Stimulated activated naive CD8-positive, alpha-beta T cell treated with anti-CD3 and anti-CD28 coated beads, Interleukin-15, amount 100 ng/mL, for 72 hours (primary cell): ENCODE data around the gene COG4.

Experiments used
- ATAC-seq: fragments of 150-1000 bp; cut with Tn5 transposase; 2 replicates; pipeline ENCODE4 v1.10.0; 2021; ENCODE audit warnings: mild to moderate bottlenecking, moderate library complexity
- DNase-seq, 2 donors: peaks; one replicate each; pipeline ENCODE4 v3.0.0; 2021 to 2022
- H3K27ac Mint-ChIP-seq, 2 donors: one replicate each; pipeline ENCODE4 v1.8.0; 2022; ENCODE audit warnings: mild to moderate bottlenecking in 2 of 2, mixed read lengths in 2 of 2, moderate library complexity in 2 of 2
- H3K27me3 Mint-ChIP-seq: one replicate; pipeline ENCODE4 v1.8.0; 2022; ENCODE audit warnings: mixed read lengths
- H3K4me1 Mint-ChIP-seq: one replicate; pipeline ENCODE4 v1.8.0; 2022; ENCODE audit warnings: mild to moderate bottlenecking, mixed read lengths
- H3K4me3 Mint-ChIP-seq, 2 donors: one replicate each; pipeline ENCODE4 v1.8.0; 2022; ENCODE audit warnings: mild to moderate bottlenecking in 2 of 2, mixed read lengths in 2 of 2, moderate library complexity in 1 of 2
- H3K9me3 Mint-ChIP-seq, 2 donors: one replicate each; pipeline ENCODE4 v1.8.0; 2022; ENCODE audit warnings: mixed read lengths in 2 of 2

COG4 gene

GRCh38 chr16:70438969-70439862 is 84.1 kb downstream of the COG4 start, which contains the start of gene ST3GAL2:
TSS of gene ST3GAL2 (minus strand) at chr16:70439100. CDS start at chr16:70398530, 40,570 bp downstream.
- H3K9me3 Mint-ChIP-seq = no peaks in the 10 kb centered on the region
- H3K27ac Mint-ChIP-seq = peak within 1 kb of the TSS; percentile 94 to 95

DNA sequence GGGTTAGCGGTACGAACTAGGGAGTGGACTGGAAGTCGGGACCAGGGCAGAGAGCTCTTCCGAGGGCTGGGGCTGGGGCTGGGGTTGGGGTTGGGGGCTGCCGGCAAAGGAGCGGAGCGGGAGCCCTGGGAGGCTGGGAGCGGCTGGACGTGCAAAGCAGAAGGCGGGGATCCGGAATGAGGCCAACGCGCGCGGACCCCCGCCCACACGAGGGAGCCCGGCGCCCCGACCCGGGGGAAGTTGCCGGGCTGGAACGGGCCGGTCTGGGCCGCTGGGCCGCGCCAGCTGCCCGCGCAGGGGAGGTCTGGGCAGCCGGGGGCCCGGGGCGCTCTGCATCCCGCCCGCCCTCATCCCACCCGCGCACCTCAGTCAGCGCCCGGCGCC is 84.8 kb downstream of the COG4 start:
- peak overlapping the region; percentile 96 to 98 for H3K4me3 Mint-ChIP-seq
- H3K27me3 Mint-ChIP-seq = no peaks in the 10 kb centered on the region
- DNase-seq = peak in 1 of 2 donors; percentile 14
- H3K4me1 Mint-ChIP-seq = peaks cover 45% of the 10 kb centered on the region
- no peaks in the 10 kb centered on the region for H3K9me3 Mint-ChIP-seq
- ATAC-seq = peak; percentile 10
- H3K27ac Mint-ChIP-seq = peak overlapping the region; percentile 93

More at GRCh38 chr16:70438969-70439862, 84.1 kb downstream of the COG4 start, which contains the start of gene ST3GAL2:
- Mint-ChIP-seq H3K27me3 (no peaks in the 10 kb centered on the region), H3K4me3 (peak within 1 kb of the TSS; percentile 96 to 98), H3K4me1 (peaks cover 39% of the 10 kb centered on the region)
- ATAC-seq (peak; percentile 97), DNase-seq (peak; percentile 91 to 94)

DNA sequence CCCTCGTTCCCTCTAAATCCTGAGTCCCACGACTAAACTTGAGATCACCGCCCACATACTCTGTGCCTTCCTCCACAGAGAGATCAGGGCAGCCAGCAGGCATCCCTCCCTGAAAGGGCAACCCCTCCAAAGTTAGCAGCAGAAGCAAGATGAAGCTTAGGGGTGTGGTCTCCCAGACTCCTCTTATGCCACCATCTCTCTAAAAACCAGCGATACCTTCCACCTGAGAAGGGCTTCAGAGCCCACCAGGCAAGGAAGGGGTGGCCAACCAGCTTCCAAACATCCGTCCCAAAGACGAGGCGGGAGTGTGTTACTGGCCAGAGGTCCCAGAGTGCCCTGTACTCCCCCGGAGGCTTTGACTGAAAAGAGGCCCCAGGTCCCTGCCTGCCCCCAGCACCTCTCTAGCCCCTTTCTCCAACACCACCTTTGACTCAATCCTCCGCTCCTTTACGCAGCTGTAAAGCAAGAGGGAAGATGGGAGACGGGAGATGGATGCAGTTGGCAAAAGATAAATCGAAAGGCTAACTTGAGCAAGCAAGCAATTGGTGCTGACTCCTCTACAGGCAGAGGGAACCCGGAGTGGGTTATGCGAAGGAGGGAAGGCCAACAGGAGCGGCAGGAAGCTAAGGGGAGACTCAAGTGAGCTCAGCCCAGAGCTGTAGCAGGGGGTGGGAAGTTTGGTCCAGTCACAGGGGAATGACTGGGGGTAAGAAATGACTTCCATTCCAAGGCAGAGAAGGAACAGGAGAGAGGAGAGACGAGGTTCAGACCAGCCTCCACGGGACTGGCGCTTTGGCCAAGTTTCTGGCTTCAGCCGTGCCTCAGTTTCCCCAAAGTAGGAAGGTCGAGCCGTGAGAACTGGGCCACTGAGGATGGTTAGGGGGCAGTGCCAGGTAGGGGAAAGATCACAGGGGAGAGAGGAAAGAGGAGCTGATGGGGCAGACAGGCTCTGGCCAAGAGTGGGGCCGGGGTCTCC is 85.5 kb downstream of the COG4 start:
- Mint-ChIP-seq H3K4me3 (peak overlapping the region; percentile 96 to 98), H3K4me1 (peaks cover 52% of the 10 kb centered on the region), H3K9me3 (no peaks in the 10 kb centered on the region), H3K27me3 (no peaks in the 10 kb centered on the region), H3K27ac (peak overlapping the region; percentile 93)
- no peak for ATAC-seq
- peak in 1 of 2 donors; percentile 25 for DNase-seq

DNA sequence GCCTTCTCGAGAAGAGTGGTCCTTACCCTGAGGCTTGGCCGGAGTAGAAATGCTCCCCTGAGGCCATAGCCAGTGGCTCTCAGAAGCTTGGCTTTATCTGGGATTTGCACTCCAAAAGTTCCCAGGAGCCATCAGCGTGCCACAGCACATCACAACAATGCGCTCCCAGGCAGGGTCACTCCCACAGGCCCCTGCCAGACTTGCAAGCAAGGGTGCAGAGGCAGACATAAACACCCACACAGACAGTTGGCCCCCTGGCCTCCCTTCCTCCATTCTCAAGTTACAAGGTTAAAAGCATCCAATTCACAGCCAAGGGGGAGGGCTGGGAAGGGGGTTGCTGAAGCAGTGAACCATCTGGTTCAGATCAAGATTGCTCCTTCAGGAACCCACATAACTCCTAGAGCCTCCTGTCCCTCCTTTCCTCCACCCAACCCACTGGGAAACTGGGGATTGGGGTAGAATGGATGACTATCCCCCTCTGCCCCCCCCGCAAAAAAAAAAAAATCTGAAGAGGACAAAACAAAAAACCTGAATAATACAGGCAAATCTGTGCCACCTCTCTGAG is 86.3 kb downstream of the COG4 start:
- H3K4me3 Mint-ChIP-seq = peak overlapping the region; percentile 96 to 98
- no peak for DNase-seq
- no peak for ATAC-seq
- no peak overlapping the region for H3K27ac Mint-ChIP-seq
- H3K9me3 Mint-ChIP-seq = no peaks in the 10 kb centered on the region
- no peaks in the 10 kb centered on the region for H3K27me3 Mint-ChIP-seq
- H3K4me1 Mint-ChIP-seq = peaks cover 60% of the 10 kb centered on the region

DNA sequence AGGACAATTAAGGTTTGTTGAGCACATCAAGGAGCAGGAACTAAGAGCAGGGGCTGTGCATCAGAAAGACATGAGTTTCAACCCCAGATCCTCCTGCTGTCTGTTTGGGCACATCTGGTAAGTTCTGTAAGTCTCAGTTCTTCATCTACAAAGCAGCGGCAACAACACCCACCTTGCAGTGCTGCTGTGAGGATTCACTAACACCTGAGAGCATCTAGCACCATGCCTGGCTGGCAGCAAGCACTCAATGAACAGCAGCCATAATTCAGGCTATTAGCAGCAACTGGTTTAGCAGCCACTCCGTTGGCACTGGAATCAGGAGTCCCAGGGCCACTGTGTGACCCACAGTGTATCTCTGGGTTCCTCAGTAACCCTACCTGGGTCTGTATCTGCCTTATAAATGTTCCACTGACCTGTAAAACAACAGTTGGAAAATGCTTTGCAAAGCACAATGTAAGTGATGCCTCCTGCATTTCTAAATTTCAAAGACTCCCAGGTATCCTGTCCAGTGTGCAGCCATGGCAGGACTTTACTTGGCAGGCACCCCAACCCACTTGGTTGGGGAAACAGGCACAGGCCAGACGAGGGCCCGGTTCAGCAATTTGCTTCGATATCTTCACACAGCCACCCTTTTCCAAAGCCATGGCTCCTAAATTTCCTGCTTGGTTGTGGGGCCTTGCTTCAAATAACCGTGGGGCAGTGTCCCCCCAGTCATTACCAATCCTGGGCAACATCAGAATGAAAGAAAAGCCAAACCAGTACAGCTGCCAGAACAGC is 88.7 kb downstream of the COG4 start:
- Mint-ChIP-seq H3K4me1 (peaks cover 78% of the 10 kb centered on the region), H3K27me3 (no peaks in the 10 kb centered on the region), H3K9me3 (no peaks in the 10 kb centered on the region), H3K27ac (no peak overlapping the region), H3K4me3 (no peak overlapping the region)
- ATAC-seq (no peak), DNase-seq (no peak)

- no peak for DNase-seq
- no peak overlapping the region for H3K4me3 Mint-ChIP-seq
- ATAC-seq = no peak
- H3K9me3 Mint-ChIP-seq = no peaks in the 10 kb centered on the region
- H3K27ac Mint-ChIP-seq = peak overlapping the region; percentile 10 to 72
- peaks cover 83% of the 10 kb centered on the region for H3K4me1 Mint-ChIP-seq
- H3K27me3 Mint-ChIP-seq = no peaks in the 10 kb centered on the region
Measured at GRCh38 chr16:70433458-70434103, 89.8 kb downstream of the COG4 start.

GRCh38 chr16:70432723-70433457 is 90.5 kb downstream of the COG4 start:
- Mint-ChIP-seq H3K27ac (peak overlapping the region; percentile 31 to 34), H3K9me3 (no peaks in the 10 kb centered on the region), H3K4me3 (peak overlapping the region in 1 of 2 donors; percentile 20), H3K4me1 (peaks cover 90% of the 10 kb centered on the region), H3K27me3 (no peaks in the 10 kb centered on the region)
- ATAC-seq = no peak
- DNase-seq = no peak

GRCh38 chr16:70432356-70432722 is 91.0 kb downstream of the COG4 start:
- Mint-ChIP-seq H3K27ac (no peak overlapping the region), H3K27me3 (no peaks in the 10 kb centered on the region), H3K4me3 (peak overlapping the region in 1 of 2 donors; percentile 10), H3K4me1 (peaks cover 90% of the 10 kb centered on the region), H3K9me3 (no peaks in the 10 kb centered on the region)
- DNase-seq (no peak), ATAC-seq (no peak)

DNA sequence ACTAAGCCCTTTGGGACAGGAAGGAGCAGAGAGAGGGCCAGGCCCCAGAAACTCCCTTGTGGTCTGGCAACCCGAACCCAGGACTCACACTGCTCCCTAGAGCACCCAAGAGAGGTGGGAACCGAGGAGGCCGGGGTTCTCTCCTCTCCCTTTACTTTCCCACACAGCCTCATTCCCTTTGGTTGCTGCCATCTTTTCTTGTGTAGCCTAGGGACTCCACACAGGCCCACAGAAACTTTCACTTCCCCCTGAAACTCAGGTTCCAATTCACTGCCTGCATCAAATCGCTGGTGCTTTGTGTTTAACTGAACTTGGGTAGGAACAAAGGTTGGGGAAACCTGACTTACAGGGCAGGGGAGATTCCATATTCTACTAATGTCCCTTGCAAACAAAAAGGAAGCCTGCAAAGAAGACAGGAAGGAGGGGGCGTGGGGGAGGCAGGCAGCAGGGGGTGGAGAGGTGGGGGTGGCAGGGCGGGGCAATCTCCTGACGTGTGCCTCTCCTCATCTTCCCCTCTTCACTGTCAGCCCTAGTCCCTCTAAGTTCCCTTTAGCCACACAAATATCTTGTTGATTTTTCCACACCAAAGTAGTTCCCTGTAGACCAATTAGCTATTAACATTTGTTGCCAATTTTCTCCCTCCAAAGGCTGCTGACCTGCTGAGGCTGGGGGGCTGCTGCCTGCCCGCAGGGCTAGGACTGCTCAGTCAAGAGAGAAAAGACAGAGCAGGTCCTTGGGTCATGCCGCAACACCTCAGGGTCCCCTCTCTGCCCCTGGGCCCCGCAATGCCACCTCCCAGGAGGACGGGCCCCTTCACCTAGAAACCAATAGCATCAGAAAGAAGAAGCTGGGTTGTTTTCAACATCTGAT is 92.5 kb downstream of the COG4 start:
- Mint-ChIP-seq H3K9me3 (no peaks in the 10 kb centered on the region), H3K4me1 (peaks cover 85% of the 10 kb centered on the region), H3K27ac (peak overlapping the region; percentile 64 to 86), H3K4me3 (peak overlapping the region; percentile 69 to 84), H3K27me3 (no peaks in the 10 kb centered on the region)
- DNase-seq (peak; percentile 20 to 64), ATAC-seq (peak; percentile 75)
